Retinal pigment epithelial cell (primary cell): ENCODE measurements around the gene DLG4.

ENCODE experiments used
- DNase-seq: peaks from one replicate; pipeline ENCODE4 v3.0.0-alpha.2; 2010; ENCODE audit warnings: low read depth
- H3K4me3 ChIP-seq: 2 replicates; pipeline ENCODE4 v1.5.1; 2011; ENCODE audit warnings: mild to moderate bottlenecking, low read length, control low read depth, moderate library complexity
- CTCF ChIP-seq: conservative IDR thresholded peaks from 2 replicates; pipeline ENCODE4 v1.5.1; 2011; ENCODE audit warnings: low read depth, low read length, control low read depth, inconsistent platforms

Gene DLG4

DNA sequence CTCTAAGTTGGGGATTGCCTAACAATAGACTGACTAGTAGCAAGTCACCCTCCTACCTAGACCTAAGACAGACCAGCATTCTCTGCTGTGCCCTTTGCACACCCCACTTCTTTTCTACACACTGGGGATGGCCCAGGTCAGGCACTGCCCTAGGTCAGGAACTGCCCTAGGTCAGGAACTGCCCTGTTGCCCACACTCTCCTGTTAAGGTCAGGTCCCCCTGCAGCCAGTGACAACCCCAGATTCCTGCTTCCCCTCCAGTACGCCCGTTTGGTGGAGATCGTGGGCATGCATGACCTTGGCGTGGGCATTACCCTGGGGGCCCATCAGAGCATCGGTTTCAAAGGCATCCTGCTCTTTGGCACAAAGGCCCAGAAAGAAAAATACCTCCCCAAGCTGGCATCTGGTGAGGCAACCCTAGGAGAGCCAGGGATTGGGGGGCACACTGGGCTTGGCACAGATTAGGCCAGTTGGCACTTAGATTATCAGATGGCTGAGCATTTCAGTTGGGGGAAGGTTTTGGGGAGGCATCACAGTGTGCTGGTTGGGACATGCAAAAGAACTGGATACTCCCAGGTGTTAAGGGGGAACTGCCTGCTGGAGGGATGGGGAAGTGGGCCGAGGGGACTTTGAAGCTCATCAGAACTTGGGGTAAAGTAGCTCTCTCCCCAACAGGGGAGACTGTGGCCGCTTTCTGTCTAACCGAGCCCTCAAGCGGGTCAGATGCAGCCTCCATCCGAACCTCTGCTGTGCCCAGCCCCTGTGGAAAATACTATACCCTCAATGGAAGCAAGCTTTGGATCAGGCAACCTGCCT lies 1.8 kb upstream of the DLG4 start:
- no peak overlapping the region for H3K4me3 ChIP-seq
- no peak for TF ChIP-seq CTCF

DNA sequence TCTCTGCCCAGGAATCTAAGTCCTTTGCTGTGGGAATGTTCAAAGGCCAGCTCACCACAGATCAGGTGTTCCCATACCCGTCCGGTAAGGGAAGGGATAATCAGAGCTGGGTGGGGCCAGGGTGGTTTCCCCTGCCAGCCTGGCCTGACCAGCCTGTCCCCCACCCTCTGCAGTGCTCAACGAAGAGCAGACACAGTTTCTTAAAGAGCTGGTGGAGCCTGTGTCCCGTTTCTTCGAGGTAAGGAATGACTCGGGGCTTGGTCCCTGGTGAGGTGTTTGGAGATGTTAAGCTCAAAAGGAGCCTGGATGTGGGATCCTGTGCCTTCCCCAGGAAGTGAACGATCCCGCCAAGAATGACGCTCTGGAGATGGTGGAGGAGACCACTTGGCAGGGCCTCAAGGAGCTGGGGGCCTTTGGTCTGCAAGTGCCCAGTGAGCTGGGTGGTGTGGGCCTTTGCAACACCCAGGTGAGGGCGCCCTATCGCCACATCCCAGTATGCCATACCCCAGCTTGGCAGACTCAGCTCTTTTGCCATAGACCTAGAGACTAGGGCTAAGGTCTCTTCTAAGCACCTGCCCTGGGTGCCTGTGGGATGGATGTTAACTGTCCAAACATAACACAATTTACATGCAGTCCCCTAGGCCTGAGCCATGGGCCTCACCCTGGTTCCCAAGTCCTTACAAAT lies 1.1 kb upstream of the DLG4 start:
- TF ChIP-seq CTCF = peak; percentile 70
- H3K4me3 ChIP-seq = peak overlapping the region; percentile 83
- no peak for DNase-seq

More for the DNA sequence above, 1.8 kb upstream of the DLG4 start:
- DNase-seq = no peak

DNA sequence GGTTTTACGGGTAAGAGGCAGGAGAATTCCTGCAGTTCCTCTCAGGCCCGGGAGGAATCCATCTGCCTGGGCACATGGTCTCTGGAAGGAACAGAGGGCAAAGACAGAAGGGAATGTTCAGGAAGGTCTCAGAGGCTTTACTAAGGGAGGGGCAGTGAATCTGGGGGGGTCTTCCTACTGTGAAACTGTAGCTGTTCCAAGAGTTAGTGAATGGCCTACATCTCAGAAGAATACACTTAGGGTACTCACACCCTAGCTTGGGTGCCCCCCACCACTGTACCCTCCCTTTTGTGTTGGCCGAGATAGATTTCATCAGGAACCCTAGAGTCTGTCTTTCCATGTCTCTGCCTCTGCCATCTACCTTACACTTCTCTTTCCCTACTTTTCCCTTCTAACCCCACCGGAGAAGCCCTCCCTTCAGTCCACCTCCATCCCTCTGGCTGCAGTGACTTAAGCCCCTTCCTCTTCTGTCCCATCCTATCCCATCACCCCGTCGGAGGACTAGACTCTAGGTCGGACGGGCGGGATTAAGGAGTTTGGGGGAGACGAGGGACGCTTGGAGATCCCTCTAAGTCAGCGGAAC lies 316 bp downstream of the DLG4 start:
- H3K4me3 ChIP-seq = peak overlapping the region; percentile 83
- no peak for DNase-seq
- no peak for TF ChIP-seq CTCF

GRCh38 chr17:7218758-7219157 lies 878 bp downstream of the DLG4 start:
- no peak for TF ChIP-seq CTCF
- DNase-seq = no peak
- no peak overlapping the region for H3K4me3 ChIP-seq

DNA sequence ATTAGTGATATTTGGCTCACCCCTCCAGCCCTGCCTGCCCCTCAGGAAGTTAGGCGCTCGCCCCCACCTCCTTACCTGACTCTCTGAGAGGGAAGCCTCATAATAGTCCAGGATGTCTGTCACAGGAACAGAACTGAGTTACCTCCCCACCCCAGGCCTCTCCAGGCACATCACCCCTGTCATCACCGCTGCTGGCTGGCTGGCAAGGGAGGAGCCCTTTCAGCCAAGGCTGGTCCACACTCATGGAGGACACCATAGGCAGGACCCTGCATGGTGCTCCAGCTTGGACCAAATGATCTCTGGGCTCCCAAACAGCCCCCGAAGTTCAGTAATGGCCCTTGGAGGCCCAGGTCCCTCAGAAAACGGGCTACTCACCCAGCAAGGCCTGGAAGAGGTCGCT lies 1.5 kb downstream of the DLG4 start:
- TF ChIP-seq CTCF = no peak
- DNase-seq = no peak
- H3K4me3 ChIP-seq = peak overlapping the region; percentile 55

DNA sequence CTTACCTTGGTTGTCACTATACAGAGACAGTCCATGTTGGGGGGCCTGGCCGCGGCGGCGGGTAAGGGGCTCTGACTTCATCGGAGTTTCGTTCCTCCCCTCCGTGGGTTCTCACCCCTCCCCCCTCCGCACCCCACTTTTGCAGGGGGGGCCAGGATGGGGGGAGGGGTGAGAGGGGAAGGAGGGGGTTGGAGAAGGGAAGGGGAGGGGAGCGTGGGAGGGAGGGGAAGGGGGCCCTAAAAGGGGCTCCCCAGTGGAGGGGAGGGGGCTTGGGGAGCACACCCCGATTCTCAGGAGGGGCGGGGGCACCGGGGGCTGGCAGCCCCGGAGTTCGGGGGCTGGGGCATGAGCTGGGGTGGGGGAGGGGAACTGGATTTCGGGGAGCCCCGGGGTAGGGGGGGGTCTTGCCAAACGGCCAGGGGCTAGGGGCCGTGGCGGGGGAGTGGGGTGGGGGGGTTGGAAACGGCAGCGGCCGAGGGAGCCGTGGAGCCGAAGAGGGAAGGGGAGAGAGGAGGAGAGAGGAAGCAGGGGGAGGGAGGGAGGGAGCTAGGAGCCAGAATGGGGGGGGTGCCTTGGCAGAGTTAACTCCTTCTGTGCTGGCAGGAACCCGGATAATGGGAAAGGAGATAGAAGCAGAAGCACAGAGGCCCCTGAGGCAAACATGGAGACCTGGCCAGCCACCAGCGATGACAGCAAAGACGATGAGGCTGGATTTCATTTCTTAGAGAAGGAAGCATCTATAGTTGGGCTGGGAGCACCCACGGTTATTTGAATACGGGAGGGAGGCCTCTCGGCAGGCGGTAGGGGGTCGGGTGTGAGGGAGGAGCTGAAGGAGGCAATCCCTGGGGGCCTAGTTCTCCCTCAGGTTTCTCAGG lies 2.3 kb downstream of the DLG4 start:
- no peak for TF ChIP-seq CTCF
- no peak for DNase-seq
- H3K4me3 ChIP-seq = peak overlapping the region; percentile 55
